Thoracic aorta (tissue), 2 donors: ENCODE data around the gene CATSPER3. TPM values are rescaled to one million over a fixed set of nuclear protein-coding genes. Genes with fewer than 3 reads are reported as not detected.

Experiments used
- ATAC-seq: fragments of 150-250 bp; one replicate; pipeline ENCODE4 v1.8.0; 2017; ENCODE audit warnings: low read depth; ENCODE audit not compliant: insufficient number of reproducible peaks, low FRiP score
- DNase-seq: peaks from one replicate; pipeline ENCODE4 v3.0.0-alpha.2; 2020; ENCODE audit warnings: low spot score
- H3K27ac ChIP-seq, 2 donors: fragments of 200-600 bp; sonication (generic); 1 replicate in 1 of 2; 2 replicates in 1 of 2; pipeline ENCODE4 v1.5.1; 2016; ENCODE audit warnings: mild to moderate bottlenecking in 2 of 2, moderate library complexity in 2 of 2
- H3K27me3 ChIP-seq: fragments of 200-600 bp; sonication (generic); replicated peaks from 2 replicates; pipeline ENCODE4 v1.6.0; 2016; ENCODE audit warnings: mild to moderate bottlenecking; ENCODE audit not compliant: insufficient read depth
- H3K36me3 ChIP-seq: fragments of 200-600 bp; sonication (generic); one replicate; pipeline ENCODE4 v1.5.1; 2016
- H3K4me1 ChIP-seq, 2 donors: fragments of 200-600 bp; sonication (generic); 1 replicate in 1 of 2; 2 replicates in 1 of 2; pipeline versions ENCODE4 v1.5.1 to v1.6.0; 2016; ENCODE audit warnings: low read depth in 2 of 2, mild to moderate bottlenecking in 1 of 2; ENCODE audit not compliant: control insufficient read depth in 1 of 2
- H3K4me3 ChIP-seq: fragments of 200-600 bp; sonication (generic); 2 replicates; pipeline ENCODE4 v1.5.1; 2016; ENCODE audit warnings: mild to moderate bottlenecking
- H3K9me3 ChIP-seq: fragments of 200-600 bp; sonication (generic); 2 replicates; pipeline ENCODE4 v1.5.1; 2016
- CTCF ChIP-seq: fragments of 200-600 bp; sonication (generic); IDR thresholded peaks from one replicate; pipeline ENCODE4 v1.5.1; 2019; ENCODE audit warnings: antibody characterized with exemption
- total RNA-seq, 2 donors: library from RNA; depleted of rRNA; stranded (reverse); fragments of >200 nt; gene quantifications; one replicate each; pipeline versions ENCODE4 v1.1.0 to v1.2.3, GENCODE V29; 2016

The CATSPER3 gene
- total RNA-seq, 2 donors from 2014 or later = not detected

DNA sequence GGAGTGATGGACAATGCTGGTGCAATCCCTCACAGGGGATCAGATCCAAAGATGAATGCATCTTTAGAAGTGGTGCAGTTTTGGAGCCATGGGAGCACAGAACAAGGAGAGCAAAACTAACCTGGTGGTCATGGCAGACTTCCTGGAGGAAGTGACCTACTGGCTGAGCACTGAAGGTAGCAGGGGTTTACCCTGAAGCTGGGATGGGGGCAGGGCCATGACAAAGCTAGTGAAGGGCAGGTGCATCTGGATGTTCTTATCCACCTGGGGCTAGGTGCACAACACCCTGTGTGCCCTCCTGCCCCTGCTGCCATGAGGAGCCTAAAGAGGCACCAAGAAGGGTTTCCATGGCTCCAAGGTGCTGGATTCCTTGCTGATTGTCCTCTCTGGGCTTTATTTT, 77.8 kb downstream of the CATSPER3 start:
- DNase-seq = no peak

GRCh38 chr5:135046661-135047346, 79.1 kb downstream of the CATSPER3 start:
- Histone ChIP-seq H3K9me3 (no peaks in the 10 kb centered on the region), H3K27ac (no peak overlapping the region), H3K4me3 (no peak overlapping the region), H3K4me1 (no peaks in the 10 kb centered on the region), H3K27me3 (no peaks in the 10 kb centered on the region), H3K36me3 (no peaks in the 10 kb centered on the region)
- no peak for TF ChIP-seq CTCF
- DNase-seq = no peak
- ATAC-seq = no peak

More for the DNA sequence above, 77.8 kb downstream of the CATSPER3 start:
- H3K27me3 ChIP-seq = no peaks in the 10 kb centered on the region
- no peaks in the 10 kb centered on the region for H3K36me3 ChIP-seq
- no peak for TF ChIP-seq CTCF
- no peak overlapping the region for H3K4me3 ChIP-seq
- ATAC-seq = no peak
- no peak overlapping the region for H3K27ac ChIP-seq
- H3K4me1 ChIP-seq = peaks cover 0 to 1% of the 10 kb centered on the region in 2 donors
- no peaks in the 10 kb centered on the region for H3K9me3 ChIP-seq

DNA sequence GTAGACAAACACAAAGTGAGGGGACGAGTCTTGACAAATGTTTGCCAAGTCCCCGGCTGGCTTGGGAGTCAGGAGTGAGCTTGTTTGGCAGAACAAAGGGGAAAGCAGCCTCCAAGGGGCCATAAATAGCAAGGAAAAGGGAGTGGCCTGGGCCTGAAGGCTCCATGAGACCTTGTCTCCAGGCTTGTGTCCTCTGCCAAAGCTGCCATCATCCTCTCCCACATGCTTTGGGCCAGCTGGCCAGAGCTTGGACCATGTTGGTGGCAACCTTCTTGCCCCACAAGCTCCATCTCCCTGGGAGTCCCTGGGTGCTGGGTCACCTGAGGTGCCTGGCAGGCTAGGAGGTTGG, 79.6 kb downstream of the CATSPER3 start:
- DNase-seq (no peak), ATAC-seq (no peak)
- TF ChIP-seq CTCF = no peak
- Histone ChIP-seq H3K27me3 (no peaks in the 10 kb centered on the region), H3K36me3 (no peaks in the 10 kb centered on the region), H3K27ac (no peak overlapping the region), H3K4me1 (no peaks in the 10 kb centered on the region), H3K9me3 (no peaks in the 10 kb centered on the region), H3K4me3 (no peak overlapping the region)

DNA sequence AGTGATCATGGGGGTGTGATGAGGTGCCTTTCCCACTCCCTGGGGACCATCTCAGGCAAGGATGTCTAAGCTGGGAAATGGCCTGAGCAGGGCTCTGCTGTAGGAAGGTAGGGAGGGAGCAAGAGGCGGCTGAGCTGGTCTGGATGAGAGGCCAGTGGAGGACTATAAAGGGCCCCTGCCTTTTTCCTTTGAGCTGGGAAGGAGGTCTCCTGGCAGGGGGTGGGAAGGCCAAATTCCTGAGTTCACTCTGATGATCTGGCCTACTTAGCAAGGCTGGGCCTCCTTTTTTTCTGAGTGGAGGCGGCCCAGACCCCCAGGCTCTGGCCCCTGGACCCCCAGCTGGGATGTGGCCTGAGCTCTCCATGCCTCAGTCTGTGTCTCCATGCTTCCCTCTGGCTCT, 80.6 kb downstream of the CATSPER3 start:
- H3K27ac ChIP-seq = no peak overlapping the region
- DNase-seq (no peak), ATAC-seq (no peak)
- no peak for TF ChIP-seq CTCF
- H3K36me3 ChIP-seq = no peaks in the 10 kb centered on the region
- H3K9me3 ChIP-seq = no peaks in the 10 kb centered on the region
- no peaks in the 10 kb centered on the region for H3K4me1 ChIP-seq
- H3K4me3 ChIP-seq = no peak overlapping the region
- H3K27me3 ChIP-seq = no peaks in the 10 kb centered on the region

- H3K36me3 ChIP-seq = no peaks in the 10 kb centered on the region
- no peak for TF ChIP-seq CTCF
- H3K4me1 ChIP-seq = no peaks in the 10 kb centered on the region
- no peak overlapping the region for H3K27ac ChIP-seq
- no peaks in the 10 kb centered on the region for H3K27me3 ChIP-seq
- ATAC-seq (no peak), DNase-seq (no peak)
- no peaks in the 10 kb centered on the region for H3K9me3 ChIP-seq
- no peak overlapping the region for H3K4me3 ChIP-seq
Measured at GRCh38 chr5:135048930-135049329, 81.2 kb downstream of the CATSPER3 start.
